Fibroblast of mammary gland (primary cell): Measurements from ENCODE around the gene TSHZ2.

Experiments used
- DNase-seq: peaks from one replicate; pipeline ENCODE4 v3.0.0-alpha.2; 2010; ENCODE audit warnings: low read depth
- H3K4me3 ChIP-seq: 2 replicates; pipeline ENCODE4 v1.5.1; 2011; ENCODE audit warnings: low read depth, mild to moderate bottlenecking, low read length, moderate library complexity; ENCODE audit not compliant: control insufficient read depth
- CTCF ChIP-seq: conservative IDR thresholded peaks from 2 replicates; pipeline ENCODE4 v1.5.1; 2011; ENCODE audit warnings: low read depth, low read length, inconsistent platforms; ENCODE audit not compliant: control insufficient read depth, insufficient read depth

Gene TSHZ2

GRCh38 chr20:53064935-53065334 is 92.8 kb downstream of the TSHZ2 start:
- DNase-seq = no peak
- H3K4me3 ChIP-seq = no peak overlapping the region
- no peak for TF ChIP-seq CTCF

DNA sequence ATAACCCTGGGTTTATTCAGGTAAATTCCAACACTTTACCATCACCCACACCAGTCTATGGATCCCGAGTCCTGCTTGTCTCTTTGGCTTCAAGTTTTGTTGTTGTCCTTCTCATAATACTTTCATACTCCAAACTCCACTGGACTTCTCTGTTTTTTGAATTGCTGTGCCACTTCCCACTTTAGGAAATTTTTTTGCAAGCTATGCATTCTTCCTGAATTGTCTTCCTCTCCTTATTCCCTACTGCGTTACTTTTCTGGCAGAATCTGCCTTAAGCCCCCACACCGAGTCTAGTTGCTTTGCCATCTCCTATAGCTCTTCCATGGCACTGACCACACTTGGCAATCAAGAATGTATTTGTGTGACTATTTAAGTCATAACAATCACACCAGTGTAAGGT is 96.1 kb downstream of the TSHZ2 start:
- H3K4me3 ChIP-seq = no peak overlapping the region
- no peak for TF ChIP-seq CTCF
- DNase-seq = no peak

GRCh38 chr20:53069132-53069531 is 97.0 kb downstream of the TSHZ2 start:
- no peak overlapping the region for H3K4me3 ChIP-seq
- no peak for DNase-seq
- TF ChIP-seq CTCF = no peak

- no peak for DNase-seq
- H3K4me3 ChIP-seq = no peak overlapping the region
- TF ChIP-seq CTCF = no peak
Observed at GRCh38 chr20:53070224-53070623, 98.1 kb downstream of the TSHZ2 start.

- DNase-seq = peak; percentile 38
- no peak for TF ChIP-seq CTCF
Observed at GRCh38 chr20:53070706-53071392, 98.7 kb downstream of the TSHZ2 start.

DNA sequence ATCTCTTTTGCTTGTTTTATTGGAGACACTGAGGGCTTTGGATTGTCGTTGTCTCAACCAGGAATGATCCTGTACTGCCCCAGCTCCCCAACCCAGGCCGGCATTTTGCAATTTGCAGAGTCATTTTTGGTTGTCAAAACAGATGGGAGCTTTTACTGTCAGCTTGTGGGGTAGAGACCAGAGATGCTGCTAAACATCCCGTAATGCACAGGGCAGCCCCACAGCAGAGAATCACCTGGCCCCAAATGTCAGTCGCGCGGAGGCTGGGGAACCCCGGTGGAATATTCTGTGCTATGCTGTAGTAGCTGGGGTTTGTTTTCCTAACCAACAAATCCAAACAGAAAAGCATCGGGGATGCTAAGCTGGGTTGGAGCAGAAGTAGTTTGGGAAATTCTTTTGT is 99.7 kb downstream of the TSHZ2 start:
- H3K4me3 ChIP-seq = no peak overlapping the region
- TF ChIP-seq CTCF = no peak
- DNase-seq = no peak

More at GRCh38 chr20:53070706-53071392, 98.7 kb downstream of the TSHZ2 start:
- H3K4me3 ChIP-seq = no peak overlapping the region

DNA sequence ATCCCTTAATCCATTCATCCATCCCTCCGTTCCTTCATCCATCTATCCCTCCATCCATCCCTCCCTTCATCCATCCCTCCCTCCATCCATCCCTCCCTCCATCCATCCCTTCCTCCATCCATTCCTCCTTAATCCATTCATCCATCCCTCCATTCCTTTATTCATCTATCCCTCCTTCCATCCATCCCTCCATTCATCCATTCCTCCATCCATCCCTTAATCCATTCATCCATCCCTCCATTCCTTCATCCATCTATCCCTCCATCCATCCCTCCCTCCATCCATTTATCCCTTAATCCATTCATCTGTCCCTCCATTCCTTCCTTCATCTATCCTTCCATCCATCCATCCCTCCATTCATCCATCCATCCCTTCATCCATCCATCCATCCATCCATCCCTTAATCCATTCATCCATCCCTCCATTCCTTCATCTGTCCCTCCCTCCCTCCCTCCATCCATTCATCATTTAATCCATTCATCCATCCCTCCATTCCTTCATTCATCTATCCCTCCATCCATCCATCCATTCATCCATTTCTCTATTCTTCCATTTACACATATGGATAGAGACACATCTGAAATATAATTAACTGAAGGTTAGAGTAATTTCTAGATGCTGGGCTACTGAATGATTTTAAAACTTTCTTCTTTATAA is 100.9 kb downstream of the TSHZ2 start:
- no peak for TF ChIP-seq CTCF
- H3K4me3 ChIP-seq = no peak overlapping the region
- no peak for DNase-seq
